HuH-7.5 (cell line): ENCODE results near the gene RBBP7.

ENCODE experiments used
- DNase-seq: peaks from one replicate; pipeline ENCODE4 v3.0.0; 2011; ENCODE audit warnings: low spot score

The RBBP7 gene

DNA sequence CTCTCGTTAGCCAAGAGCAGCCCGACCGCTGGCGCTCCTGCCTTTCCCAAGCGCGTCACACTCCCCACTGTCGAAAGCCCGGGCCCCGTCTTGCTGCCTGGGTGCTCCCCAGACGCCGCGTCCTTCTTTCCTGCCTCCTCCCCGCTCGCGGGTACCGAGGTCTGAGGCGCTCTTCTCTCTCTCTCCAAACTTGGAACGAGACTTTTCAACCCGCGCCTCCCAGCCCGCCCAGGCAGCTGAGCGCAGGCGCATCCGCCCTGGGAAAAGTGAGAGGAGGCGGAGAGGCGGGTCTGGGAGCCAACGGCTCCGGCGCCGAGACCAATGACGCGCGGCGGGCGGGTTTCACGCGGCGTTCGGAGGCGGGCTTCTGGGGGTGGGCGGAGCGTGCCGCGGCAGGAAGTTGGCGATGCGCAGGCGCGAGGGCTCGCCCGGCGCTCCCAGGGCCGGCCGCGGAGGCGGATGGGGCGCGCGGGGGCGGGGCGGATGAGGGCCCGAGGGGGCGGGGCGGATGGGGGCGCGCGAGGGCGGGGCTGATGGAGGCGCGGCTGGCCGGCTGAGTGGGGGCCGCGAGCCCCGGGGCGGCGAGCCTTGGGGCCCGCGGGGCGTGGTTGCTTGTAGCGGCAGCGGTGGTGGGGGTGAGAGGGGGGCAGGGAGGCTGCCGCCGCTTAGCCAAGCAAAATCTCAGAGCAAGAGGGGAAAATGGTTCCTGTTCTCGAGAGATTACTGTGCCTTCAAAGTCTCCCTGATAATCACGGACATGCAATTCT is at the start of gene RBBP7:
Gene RBBP7 (minus strand): TSS at position 268 of the 767 bp plus-strand sequence. CDS start 309 bp downstream, outside the sequence.
- DNase-seq: peak; percentile 43

DNA sequence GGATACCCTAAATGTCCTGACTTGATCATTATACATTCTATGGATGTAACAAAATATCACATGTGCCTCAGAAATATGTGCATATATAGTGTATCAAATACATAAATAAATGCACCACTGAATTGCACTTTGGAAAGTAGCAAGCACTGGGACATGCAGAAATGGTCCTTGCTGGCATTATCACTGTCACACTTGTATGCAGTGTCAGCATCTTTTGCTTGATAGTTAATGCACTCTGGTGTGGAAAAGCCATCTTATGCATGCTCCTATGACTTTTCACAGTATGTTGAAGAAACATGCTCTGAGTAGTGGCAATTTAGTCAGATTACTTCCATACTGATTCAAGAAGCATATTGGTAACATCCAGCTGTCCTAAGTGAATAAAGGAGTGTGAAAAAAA is 48.8 kb upstream of the RBBP7 start:
- DNase-seq: no peak

DNA sequence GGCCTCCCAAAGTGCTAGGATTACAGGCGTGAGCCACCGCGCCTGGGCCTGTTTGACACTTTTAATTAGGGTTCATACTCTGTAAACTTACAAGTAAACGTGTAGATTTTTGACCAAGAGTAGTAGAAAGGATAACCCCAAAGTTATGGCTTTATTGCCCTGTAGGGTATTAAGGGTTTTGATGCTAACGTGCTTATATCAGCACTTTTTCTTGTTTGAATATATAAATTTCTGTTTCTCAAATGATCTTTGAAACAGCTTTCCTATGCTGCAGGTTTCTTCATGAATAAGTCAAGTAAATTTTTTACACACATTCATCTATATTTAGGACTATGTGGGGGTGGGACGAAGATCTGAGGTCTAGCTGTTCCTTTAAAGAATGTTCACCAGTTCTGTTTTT is 47.0 kb upstream of the RBBP7 start:
- no peak for DNase-seq

DNA sequence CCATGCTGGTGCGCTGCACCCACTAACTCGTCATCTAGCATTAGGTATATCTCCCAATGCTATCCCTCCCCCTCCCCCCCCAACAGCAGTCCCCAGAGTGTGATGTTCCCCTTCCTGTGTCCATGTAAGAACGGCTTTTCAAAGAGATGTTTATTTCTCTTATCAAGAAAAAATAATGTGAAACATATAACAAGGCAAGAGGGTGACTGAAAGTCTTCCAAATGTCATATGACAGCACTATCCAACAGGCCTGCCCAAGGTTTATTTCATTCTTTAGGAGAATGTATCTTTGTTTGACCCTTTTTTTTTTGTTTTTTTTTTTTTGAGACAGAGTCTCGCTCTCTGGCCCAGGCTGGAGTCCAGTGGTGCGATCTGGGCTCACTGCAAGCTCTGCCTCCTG is 46.4 kb upstream of the RBBP7 start:
- DNase-seq: no peak

DNA sequence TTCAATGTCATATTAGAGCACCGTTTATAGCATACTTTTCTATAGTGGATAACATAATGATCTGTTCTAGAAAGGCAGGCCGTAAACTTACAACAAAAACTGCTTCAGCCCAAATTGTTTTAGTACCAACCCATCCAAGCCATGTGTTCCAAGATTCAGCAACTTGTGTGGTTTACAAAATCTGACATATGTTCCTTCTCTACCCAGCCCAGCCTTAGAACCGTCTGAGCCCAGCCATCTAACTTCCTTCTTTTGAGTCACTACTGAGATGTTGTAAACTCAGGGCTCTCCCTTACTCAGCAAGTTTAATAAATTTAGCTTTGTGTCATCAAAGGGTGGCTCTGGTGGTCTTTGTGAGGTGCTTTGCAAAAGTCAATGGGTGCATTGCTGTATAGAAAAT is 43.9 kb upstream of the RBBP7 start:
- no peak for DNase-seq

DNA sequence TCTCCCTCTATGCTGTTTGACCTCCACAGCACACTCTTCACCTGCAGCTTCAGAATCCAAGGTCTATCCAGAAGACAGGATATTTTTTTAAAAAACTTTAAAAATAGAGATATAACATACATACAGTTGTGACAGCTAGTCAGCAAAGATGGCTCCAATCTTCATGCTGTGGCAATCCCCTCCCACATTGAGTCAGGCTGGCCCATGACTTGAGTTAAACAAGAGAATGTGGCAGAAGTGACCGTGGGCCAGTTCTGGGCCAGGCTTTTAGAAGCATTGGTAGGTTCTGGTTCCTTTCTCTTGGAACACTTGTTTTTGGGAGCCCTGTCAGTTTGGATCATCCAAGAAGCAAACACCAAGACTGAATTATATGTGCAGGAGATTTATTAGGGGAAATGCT is 40.2 kb upstream of the RBBP7 start:
- DNase-seq: no peak

DNA sequence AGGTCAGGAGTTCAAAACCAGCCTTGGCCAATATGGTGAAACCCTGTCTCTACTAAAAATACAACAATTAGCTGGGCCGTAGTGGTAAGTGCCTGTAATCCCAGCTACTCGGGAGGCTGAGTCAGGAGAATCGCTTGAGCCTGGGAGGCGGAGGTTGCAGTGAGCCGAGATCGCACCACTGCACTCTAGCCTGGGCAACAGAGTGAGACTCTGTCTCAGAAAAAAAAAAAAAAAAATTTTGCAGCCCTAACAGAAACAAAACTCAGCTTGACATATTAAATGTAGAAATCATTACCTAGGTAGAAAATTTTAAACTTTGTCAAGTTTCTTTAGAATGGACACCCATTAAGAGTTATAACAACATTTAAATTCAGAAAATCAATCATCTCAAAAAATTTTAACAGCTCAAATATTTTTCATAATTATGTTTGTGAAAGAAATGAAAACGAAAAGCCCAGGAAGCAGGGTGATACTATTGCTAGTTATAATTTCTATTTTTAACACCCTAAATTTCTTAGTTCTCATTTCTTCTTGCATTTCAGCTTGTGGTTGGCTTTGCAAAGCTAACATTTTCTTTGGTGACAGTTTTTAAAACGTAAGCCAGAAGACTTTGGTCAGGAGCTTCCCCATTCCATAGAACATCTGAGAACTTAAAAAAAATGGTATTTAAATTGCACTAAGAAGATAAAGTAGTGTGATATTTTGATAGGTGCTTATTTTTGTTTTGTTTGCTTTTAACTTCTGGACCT is 33.3 kb upstream of the RBBP7 start:
- DNase-seq: no peak

DNA sequence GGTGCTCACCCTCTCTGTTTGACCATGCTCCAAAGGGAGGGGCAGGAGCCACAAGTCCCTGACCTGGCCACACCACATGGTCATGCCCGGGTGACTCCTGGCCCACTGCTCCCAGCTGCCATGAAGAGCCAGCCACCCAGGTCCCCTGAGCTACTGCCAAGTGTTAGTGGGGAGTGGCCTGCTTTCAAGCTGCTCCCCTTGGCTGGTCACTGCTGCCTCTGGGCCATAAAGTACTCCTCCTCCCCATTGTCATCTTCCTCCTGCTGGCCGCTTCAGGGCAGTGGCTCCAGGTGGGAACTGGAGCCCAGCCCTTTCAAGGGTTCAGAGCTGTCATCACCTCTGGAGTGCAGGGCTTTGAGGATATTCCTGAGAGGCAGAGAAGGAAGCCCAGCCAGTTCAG is 27.3 kb upstream of the RBBP7 start:
- DNase-seq: no peak

DNA sequence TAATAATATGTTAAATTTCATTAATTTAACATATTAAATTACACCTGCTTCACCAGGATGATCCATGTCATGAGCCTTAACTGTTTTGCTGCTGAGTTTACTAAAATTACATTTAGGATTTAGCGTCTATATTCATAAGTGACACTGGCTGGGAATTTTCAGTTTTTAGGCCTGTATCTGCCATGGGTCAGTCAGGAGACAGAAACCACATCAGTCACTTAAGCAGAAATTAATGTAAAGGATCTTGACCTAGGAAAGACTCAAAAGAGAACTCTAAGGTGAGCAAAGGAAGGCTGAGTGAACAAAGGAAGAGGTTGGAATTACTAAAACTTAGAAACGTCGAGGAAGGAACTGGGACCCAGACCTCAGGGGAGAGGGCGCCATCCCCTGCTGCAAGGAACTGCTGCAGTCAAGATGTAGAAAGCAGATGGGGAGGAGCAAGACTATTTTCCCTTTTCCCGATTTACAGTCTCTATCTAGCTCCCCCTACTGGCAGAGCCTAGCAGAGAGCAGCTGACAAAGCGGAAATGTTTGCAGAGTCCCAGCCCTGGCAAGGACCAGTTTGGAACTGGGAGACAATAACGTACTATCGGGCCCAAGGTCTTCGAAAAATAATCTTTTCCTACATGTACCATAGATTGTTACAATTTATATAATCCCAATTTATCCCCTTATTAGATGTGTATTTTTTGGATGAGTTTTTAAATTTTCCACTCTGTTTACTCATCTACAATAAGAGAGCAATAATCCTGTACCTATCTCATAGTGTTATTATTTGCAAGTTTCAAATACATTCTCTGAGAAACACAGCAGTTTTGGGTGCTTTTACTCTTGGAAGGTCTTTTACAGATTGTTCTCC is 22.6 kb upstream of the RBBP7 start:
- DNase-seq: no peak

DNA sequence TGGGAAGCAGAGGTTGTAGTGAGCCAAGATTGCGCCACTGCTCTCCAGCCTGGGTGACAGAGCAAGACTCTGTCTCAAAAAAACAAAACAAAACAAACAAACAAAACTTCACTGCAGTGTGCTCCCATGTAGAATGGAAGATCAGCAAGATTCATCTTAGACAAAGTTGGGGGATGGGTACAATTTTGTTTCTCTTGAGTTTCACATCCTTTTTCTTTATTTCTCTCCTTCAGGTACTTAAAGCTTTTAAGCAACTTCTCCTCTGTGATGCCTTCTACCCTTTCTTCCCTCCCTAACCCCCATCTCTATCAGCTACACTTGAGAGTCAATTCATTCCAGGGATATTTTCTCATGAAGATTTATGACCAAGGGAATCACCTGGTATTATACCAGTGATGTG is 15.5 kb upstream of the RBBP7 start:
- no peak for DNase-seq

DNA sequence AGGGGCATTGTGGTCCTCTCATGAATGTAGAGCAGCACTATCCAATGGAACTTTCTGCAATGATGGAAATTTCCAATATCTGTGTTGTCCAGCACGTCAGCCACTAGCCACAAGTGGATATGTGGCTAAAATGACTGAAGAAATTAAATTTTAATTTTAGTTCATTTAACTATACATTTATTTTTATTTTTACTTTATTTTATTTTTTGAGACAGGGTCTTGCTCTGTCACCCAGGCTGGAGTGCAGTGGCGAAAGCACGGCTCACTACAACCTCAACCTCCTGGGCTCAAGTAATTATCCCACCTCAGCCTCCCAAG is 13.3 kb upstream of the RBBP7 start:
- DNase-seq: no peak

DNA sequence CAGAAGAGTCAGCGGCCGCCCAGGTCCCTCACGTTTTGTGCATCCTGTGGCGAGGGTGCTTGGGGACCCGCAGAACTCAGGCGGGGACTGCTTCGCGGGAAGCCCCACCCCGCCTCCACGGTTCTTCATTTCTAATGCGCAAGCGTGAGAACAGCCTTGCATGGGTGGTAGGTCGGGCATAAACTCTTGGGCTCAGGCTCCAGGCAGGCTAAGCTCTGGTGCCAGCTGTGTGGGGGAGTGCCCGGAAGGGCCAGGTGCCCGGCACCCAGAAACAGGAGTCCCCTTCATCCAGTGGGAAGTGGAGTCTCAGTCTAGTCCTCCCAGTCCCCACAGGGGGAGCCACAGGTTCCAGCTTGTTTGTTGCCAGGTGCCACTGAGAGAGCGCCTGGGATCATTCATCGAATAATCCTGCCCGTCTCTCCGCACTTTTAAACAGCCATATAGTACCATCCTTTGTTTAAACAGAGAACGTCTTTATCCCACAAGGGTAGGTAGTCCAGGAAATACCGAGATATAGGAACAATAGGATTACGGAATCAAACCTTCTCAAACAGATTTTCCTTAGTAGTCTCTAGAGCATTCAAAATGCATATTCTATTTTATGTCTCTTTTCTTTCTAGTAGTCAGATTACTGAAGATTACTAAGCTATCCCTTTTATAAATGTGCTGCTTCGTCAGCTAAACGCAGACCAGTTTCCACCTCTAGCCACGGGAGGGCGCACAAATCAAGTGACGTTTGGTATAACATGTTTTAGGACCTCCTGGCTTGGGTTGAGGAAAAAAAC is 12.7 kb upstream of the RBBP7 start:
- DNase-seq: no peak

DNA sequence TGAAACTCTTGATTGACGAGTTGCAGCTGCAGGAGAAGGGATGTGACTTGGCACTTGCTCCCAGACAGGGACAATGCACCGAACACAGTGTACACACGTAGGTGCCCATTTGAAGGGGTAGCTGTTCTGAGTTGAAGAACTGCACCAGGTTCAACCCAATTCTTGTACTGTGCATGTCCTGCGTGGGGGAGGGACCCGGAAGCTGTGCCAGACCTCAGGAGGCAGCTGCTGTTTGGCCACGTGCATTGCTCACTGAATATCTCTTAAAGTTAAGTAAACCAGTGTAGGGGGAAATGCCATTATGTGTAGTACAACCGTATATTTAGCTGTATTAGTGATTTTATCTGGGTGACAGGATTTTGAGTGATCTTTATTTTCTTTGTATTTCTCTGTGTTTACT is 12.0 kb upstream of the RBBP7 start:
- no peak for DNase-seq

DNA sequence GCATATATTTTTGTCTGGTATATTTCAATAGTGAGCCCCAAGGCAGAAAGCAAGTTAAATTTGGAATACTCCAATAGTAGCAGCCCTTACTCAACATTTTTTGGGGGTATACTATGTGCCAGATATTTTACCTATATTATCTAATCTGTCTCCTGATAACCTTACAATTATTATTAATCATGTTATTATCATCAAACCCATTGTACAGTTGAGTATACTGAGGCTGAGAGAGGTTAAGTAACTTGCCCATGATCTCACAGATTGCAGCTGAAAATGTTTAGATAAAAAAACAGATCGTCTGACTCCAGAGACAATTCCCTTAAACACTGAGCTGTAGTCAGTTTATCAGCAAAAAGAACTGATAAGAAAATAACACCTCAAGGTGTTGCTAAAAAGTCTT is 6.5 kb upstream of the RBBP7 start:
- DNase-seq: no peak

DNA sequence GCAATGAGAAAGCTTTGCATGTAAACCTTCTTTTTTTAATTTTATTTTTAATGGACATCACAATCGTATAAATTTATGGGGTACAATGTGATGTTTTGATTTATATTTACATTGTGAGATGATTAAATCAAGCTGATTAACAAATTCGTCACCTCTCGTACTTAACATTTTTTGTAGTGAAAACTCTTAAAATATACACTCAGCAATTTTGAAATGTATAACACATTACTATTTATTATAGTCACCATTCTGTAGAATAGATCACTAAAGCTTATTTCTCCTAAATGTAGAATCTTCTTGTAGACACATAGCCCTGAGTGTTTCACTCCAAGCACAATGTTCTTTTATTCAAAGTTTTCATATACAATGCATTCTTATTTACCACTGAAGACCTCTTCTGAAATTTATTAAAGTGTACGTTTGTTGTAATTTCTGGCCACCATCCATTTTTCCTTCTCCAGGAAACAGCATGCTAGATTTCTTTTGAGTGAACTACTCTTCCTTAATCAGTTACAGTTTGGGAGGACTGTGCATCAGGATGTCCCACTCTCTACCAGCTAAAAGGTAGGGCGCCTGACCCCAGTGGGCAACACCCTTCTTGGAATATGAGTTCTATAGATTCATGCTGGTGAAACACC is 4.4 kb upstream of the RBBP7 start:
- no peak for DNase-seq

DNA sequence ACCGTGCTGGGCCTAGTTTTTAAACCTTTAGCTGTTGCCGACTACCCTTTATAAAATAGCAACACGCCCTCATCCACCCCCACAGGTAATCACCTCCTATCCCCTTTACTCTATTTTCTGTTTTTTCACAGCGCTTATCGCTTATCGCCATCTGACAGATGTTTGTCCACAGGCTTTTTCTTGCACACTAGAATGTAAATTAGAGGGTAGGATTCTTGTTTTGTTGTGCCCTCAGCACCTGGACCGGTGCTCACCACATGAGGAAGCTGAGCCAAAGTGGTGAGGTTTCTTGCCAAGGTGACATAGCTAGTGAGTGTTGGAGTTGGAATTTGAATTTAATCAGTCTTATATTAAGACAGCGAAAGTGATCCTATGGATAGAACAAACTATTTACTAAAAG is 2.9 kb upstream of the RBBP7 start:
- no peak for DNase-seq

DNA sequence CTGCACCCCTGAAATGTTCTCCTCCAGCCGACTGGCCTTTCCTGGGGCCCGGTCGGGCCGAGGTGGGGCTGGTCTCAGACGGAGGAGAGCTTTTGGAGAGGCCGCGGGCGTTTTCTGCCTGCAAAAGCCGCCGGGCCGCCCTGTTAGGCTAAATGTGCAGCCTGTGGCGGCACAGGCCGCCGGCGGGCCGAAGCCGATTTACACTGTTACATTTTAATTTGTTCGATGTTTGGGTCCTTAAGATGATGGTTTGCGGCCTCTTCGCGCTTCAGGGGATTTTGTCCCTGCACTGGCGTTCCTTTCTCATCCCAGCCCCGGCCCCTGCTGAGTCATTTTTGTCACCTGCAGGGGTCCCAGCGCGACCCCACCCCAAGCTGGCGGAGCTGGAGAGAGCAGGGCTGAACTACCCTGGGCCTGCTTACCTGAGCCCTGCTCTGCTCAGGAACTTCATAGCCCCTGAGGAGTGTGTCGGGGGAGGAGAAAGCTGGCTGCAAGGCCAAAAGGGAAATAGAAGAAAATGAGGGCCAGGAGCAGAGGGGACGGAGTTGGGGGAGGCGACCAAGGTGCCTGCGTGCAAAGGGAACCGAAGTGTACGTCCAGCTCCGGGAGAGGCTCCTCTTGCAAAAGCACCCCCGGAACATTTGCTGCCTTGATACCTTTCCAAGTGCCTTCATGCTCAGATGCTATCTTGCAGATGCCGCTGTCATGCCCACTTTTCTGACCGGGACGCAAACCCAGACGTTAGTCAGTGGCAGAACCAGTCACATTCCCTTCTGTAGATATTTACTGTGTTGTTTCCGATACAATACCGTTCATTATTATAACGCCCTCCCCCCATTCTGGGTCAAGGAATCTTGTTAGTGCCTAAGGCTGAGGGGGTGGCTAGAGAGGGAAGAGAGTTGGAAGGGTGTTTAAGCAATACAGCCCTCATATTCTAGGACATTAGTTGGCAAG is 977 bp upstream of the RBBP7 start:
- no peak for DNase-seq

DNA sequence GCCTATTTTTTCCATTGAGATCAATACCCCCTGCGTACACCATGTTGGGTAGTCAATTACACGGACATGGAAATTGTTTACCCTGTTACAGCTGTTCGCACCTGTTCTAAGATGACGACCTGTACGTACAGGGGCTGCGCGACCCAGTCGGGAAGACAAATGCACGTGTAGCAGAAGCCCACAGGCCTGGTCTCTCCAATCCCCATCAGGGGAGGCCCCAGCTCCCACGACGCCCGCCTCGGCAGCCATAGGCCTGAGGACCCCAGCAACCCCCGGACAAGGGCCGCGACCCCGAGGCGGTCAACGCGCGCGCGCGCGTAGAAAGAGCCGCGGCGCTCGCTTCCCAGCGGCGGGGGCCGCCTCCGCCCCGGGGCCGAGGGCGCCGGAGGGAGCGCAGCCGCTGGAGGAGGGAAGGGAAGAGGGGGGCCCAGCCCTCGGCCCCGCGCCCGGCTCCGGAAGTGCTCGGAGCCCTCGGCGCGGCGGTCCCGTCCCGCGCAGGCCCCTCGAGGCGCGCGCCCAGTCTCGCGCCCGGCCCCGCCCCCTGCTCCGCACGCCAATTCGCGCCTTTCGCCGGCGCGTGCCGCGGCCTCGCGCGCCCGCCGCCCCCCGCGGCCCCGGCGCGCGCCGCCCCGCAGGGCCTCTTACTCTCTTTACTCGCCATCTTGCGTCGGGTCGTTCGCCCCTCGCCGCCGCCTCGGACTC is 618 bp downstream of the RBBP7 start:
- DNase-seq: no peak

DNA sequence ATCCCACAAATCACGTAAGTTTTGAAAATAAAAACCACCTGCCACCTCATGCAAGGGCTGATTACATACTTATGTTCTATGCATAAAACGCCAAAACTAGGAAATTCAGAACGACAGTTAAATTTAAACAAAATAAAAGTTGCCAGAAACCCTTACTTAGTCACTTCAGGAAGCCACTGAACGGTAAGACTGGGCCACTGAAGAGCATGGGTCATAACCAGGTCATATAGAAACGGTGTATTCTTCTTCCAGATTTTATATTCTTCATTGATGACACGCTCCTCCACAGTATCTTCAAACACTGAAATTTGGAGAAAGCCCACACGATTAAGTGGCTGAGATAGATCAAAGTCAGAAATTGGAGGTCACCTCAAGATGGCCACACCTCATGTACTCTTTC is 1.2 kb downstream of the RBBP7 start:
- no peak for DNase-seq

DNA sequence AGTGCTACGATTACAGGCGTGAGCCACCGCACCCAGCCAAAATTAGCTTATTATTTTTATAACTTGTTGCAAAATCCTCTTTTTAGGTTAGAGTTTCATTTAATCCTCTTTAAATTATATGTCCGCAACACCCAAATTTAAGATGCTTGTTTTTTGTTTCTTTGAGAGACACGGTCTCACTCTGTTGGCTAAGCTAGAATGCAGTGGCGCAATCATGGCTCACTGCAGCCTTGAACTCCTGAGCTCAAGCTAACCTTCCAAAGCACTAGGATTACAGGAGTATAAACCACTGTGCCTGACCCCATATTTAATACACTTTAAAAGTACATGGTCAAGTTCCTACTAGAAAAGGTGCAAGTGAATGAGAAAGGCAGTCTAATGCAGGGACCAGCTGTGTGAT is 2.2 kb downstream of the RBBP7 start:
- DNase-seq: no peak
